GM18505 (cell line): ENCODE data around the gene ARHGEF17.

Experiments used
- ATAC-seq: cut with Tn5 transposase; IDR thresholded peaks from one replicate; pipeline ENCODE4 v1.9.1; 2021; ENCODE audit not compliant: unreplicated experiment
- POLR2A ChIP-seq: IDR thresholded peaks from 4 replicates; pipeline ENCODE4 v1.6.1; 2011; ENCODE audit warnings: borderline replicate concordance; ENCODE audit not compliant: insufficient read depth, insufficient read length; ENCODE audit errors: extremely low read depth

The ARHGEF17 gene

GRCh38 chr11:73391665-73392064 is 83.6 kb downstream of the ARHGEF17 start:
- TF ChIP-seq POLR2A = no peak
- no peak for ATAC-seq

DNA sequence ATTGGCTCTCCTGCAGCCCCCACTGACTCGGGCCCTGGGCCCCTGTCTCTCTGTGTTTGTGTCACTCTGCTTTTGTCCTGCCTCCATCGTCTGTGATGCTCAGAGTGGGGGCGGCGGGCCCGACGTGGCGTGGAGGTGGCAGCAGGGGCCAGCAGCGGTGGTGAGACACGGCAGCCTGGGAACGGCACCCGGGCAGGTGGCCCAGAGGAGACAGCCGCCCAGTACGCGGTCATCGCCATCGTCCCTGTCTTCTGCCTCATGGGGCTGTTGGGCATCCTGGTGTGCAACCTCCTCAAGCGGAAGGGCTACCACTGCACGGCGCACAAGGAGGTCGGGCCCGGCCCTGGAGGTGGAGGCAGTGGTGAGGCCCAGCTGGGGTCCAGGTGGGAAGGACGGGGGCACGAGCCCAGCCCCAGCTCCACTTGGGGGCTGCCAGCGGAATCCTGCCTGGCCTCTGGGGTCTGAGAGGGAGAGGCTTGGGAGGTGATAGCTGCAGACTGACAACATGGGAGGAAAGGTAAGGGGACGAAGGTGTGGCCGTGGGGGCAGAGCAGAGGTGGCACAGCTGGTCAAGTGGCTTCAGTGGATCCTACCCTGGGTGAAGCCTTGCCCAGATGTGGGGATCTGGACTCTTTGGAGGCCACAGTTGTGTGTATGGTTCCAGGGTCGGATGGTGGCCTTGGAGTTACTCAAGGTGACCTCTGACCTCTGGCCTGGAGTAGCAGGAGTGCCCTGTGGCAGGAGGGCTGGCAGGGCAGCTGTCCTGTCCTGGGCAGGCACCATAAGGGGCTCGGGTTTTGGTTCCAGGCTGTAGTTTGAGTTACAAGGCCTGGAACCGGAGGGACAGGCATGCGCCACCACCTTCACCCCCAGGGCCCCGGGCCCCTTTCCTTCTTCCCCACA is 84.3 kb downstream of the ARHGEF17 start:
- TF ChIP-seq POLR2A = no peak
- ATAC-seq = no peak

GRCh38 chr11:73393011-73393380 is 84.9 kb downstream of the ARHGEF17 start:
- ATAC-seq = no peak
- no peak for TF ChIP-seq POLR2A

GRCh38 chr11:73393479-73394415 is 85.7 kb downstream of the ARHGEF17 start:
- ATAC-seq = no peak
- TF ChIP-seq POLR2A = no peak

DNA sequence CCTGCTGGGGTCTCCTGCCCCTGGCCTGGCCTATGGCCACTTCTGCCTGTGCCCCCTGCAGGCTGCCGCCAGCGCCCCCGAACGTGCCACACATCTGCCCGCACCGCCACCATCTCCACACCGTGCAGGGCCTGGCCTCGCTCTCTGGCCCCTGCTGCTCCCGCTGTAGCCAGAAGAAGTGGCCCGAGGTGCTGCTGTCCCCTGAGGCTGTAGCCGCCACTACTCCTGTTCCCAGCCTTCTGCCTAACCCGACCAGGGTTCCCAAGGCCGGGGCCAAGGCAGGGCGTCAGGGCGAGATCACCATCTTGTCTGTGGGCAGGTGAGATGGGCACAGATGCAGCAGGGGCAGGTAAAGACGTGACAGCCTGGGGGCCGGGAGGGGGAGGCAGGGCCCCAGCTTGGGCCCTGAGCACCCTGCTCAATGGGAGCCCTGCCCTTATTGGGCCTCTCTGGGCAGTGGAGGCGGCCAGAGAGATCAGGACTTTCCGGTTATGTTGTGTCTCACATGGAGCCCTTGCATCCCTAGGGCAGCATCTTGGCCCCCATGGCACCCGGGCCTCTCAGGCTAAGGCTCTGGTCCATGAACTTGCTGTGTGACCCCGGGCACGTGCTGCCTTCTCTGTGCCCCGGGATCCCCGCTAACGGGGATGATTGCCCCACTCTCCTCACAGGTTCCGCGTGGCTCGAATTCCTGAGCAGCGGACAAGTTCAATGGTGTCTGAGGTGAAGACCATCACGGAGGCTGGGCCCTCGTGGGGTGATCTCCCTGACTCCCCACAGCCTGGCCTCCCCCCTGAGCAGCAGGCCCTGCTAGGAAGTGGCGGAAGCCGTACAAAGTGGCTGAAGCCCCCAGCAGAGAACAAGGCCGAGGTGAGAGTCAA is 86.6 kb downstream of the ARHGEF17 start:
- no peak for TF ChIP-seq POLR2A
- no peak for ATAC-seq

DNA sequence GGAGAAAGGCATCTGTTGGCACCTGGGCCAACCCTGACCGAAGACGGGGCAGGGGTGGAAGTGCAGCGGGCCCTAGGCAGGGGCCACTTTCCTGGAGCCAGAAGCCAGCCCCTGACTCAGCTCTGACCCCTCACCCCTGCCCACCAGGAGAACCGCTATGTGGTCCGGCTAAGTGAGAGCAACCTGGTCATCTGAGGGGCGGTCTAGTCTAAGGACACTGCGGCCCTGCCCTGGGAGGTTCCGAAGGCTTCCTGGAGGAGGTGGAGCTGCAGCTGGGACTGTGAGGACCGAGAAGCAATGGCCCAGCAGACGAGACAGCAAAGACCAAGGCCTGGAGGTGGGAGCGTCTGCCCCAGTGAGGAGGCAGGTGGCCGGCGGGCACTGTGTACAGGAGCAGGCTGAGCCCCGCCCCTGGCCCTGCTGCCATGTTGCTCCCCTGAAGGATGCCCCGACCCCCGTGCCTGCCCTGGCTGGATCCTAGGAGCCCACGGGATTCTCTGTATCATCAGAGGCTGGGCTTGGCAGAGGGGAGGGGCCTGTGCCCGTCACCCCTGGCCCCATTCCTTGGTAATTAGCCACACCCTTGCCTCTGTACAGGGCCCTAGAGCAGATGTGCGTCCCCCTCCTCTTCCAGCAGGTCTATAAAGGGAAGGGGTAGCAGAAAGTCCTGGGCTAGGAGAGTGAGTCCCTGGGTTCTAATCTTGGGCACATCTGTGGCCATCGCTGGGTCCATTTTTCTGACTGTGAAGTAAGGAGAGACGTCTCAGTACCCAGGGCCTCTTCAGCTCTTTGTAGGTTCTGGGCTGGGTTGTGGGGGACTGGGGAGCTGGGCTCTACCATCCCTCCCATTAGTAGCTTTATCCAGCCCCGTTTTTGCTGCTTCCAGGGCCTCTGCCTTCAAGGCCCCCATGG is 87.5 kb downstream of the ARHGEF17 start:
- ATAC-seq = no peak
- TF ChIP-seq POLR2A = no peak

DNA sequence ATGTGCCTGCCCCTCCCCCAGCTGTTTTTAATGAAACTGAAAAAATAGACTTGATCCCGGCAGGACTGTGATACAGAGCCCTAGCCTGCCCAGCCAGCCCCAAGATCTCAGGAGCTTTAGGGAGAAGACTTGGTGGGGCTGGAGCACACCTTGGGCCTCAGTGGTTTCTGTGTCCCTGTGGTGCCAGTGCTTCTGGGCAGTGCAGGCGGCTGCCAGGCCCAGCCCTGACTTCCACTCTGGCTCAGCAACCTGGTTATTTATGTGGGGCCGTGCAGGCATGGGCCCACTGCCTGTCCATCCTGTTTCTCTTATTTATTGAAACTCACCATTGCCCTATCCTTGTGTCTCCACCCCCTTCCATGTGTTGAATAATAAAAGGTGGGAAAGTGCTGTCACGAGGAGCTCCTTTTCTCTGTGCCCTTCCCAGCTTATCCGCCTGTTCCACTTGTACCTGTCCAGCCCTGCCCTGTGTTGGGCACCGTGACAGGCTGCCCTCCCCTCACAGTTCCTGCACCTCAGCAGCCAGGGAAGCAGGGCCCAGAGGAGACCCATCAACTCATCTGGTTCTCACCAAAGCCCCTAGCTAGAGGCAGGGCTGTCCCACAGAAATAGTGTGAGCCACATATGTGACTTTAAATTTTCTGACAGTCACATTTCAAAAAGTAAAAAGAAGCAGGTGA is 88.3 kb downstream of the ARHGEF17 start:
- no peak for TF ChIP-seq POLR2A
- no peak for ATAC-seq

DNA sequence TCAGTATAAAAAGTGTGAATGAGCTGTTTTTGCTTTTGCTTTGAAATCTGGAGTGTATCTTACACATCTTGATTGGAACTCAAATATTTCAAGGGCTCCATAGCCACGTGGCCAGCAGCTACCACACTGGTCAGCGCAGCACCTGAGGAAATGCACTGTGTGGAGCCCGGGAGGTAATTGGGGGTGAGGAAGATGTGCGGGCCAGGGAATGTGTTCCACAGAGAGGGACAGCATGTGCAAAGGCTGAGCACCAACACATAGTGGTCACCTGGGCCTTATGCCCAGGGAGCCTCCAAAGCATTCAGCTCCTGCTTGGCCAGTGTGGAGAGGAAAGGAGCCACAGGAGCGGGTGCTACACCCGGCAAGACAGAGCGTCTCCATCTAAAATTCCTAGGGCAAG is 88.9 kb downstream of the ARHGEF17 start:
- ATAC-seq = no peak
- no peak for TF ChIP-seq POLR2A

DNA sequence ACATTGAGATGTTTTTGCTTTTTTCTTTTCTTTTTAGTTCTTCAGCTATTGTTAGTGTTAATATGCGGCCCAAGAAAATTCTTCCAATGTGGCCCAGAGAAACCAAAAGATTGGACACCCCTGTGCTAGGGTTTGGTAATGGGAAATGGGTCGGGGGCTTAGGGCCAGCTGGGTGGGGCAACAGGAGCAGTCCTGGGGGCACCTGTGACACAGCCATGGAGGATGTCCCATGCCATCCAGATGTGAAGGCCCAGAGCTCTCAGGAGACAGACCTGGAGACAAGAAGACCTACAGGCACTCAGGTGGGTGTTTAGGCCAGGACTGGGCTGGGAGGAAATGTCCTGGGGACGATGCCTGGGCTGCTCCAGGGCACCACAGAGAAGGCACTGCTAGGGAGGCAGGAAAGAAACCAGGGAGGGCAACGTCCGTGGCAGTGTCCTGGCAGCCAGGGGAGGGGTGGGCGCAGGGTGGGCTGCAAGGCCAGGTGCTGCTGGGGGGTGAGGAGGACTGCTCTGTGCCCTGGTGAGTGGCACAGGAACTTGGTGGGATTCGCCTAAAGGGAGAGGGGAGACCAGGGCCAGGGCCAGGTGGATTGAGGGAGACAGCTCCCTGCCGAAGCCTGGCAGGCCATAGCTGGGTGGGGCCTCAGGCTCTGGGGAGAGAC is 89.5 kb downstream of the ARHGEF17 start:
- no peak for TF ChIP-seq POLR2A
- ATAC-seq = no peak

- no peak for ATAC-seq
- no peak for TF ChIP-seq POLR2A
These were observed 90.1 kb downstream of the ARHGEF17 start for GRCh38 chr11:73398132-73398526.

GRCh38 chr11:73398721-73399120 is 90.6 kb downstream of the ARHGEF17 start:
- ATAC-seq = no peak
- no peak for TF ChIP-seq POLR2A
